Hematopoietic multipotent progenitor cell treated with erythropoietin and hydrocortisone succinate and interleukin-3 and kit ligand, for 17 days (in vitro differentiated cells): ENCODE measurements around the gene DNAJC3.
"Not testable (repeated sequence)": the region's sequence is repeated elsewhere in the genome, so short reads cannot be mapped to it uniquely, and the experiment has no call there.

Experiments used
- DNase-seq: peaks from one replicate; pipeline ENCODE4 v3.0.0-alpha.2; 2015; ENCODE audit warnings: low spot score

The DNAJC3 gene, protein sequence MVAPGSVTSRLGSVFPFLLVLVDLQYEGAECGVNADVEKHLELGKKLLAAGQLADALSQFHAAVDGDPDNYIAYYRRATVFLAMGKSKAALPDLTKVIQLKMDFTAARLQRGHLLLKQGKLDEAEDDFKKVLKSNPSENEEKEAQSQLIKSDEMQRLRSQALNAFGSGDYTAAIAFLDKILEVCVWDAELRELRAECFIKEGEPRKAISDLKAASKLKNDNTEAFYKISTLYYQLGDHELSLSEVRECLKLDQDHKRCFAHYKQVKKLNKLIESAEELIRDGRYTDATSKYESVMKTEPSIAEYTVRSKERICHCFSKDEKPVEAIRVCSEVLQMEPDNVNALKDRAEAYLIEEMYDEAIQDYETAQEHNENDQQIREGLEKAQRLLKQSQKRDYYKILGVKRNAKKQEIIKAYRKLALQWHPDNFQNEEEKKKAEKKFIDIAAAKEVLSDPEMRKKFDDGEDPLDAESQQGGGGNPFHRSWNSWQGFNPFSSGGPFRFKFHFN

DNA sequence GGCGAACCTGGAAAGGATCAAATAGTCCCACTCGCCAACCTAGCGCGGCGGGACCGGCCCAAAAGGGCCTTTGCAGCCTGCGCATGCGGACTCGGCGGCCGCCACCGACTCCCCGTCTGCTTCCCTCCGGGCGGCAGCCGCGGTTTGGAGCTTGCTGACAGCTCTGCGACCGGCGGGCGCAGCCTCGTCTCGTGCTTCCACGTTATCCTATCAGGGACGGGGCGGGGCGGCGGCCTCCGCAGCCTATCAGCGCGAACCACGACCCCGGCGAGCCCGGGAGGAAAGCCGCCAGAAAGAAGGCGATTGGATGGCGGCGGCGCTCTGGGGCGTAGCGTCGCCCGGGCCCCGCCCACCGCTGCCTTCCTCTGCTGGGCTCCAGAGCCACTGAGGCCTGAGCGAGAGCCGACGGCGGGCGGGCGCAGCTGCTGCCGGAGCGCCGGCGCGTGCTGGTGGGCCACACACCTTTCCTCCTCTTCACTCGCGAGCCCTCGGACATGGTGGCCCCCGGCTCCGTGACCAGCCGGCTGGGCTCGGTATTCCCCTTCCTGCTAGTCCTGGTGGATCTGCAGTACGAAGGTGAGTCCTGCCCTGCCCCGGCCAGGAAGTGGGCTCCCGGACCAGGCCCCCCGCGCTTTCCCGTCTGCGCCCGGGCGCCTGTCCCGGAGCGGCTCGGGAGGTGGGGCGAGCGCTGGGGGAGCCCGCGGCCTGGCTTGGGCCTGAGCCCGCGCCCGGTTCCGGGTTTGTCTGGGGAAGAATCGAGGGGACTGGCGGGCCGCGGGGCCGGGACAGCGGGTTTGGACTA lies at the start of gene DNAJC3:
Gene DNAJC3, plus strand, starts transcription at position 378 of the 802 bp plus-strand sequence. Its CDS starts 117 bp downstream, at position 495.
- DNase-seq = peak; percentile 96

DNA sequence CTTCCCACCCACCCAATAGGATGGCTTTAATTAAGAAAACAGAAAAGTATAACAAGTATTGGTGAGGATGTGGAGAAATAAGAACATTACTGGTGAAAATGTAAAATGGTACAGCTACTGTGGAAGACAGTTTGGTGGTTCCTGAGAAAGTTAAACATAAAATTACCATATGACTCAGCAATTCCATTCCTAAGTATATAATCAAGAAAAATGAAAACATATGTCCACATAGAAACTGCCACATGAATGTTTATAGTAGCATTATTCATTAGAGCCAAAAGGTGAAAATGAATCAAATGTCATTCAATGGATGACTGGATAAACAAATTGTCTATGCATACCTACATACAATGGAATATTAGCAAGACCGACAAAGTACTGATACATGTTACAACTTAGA lies 49.3 kb upstream of the DNAJC3 start:
- DNase-seq = no peak

DNA sequence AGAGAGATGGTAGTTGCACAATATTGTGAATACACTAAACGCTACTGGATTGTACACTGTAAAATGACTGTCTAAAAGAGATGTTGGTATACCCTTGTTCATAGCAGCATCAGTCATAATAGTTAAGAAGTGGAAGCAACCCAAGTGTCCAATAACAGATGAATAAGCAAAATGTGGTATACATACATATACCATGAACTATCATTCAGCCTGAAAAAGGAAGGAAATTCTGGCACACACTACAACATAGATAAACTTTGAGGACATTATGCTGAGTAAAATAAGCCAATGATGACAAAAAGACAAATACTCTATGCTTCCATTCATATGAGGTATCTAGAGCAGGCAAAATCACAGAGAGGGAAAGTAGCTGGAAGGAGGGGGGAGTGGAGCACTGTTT lies 48.5 kb upstream of the DNAJC3 start:
- DNase-seq = no peak

DNA sequence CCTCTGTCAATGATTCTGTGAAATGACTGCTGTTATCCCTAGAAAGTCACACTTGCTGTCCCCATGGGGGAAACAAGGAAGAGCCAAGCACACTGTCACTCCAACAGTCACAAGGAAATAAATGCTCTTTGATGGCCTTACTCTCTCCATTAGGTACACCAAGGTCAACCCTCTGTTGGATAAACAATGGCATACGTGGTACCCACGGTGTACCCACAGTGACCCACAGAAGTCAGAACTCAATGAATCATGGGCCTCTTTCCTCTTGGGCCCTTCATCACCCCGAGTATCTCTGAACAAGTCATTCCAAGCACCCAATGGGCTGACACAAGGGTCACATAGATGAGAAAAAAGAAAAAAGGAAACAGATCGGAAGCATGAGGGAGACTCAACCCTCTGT lies 47.9 kb upstream of the DNAJC3 start:
- no peak for DNase-seq

DNA sequence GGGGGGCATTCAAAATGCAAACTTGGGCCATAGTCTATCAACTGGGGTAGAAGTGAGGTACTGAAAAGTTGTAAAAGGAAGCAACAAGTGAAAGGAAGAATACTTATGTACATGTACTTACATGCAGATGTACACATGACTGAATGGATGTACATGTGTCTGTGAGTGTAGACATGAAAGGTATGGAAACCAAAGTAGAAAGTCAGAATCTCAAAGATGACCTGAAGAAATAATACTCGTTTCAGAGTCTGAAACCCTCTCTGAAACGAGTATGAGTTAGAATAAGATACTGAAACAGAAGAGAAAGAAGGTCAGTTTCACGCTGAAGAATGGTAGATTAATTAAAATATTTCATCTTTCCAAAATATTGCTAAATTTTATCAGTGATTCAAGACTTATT lies 46.3 kb upstream of the DNAJC3 start:
- DNase-seq = no peak

DNA sequence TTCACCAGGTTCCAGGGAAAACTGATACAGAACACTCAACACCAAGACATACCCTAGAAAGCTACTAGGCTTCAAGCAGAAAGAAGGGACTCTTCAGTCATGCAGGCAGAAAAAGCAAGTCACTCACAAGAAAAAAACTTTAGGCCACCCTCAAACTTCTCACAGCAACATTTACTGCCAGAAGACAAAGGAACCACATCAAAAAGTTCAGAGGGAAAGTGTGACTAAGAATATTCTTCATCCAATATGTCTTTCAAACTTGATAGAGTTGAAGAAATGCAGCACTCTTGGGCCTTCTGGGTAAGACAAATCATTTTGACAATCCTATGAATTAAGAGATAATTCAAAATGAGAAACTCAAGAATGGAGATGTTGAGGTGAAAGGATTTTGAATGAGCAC lies 40.1 kb upstream of the DNAJC3 start:
- no peak for DNase-seq

DNA sequence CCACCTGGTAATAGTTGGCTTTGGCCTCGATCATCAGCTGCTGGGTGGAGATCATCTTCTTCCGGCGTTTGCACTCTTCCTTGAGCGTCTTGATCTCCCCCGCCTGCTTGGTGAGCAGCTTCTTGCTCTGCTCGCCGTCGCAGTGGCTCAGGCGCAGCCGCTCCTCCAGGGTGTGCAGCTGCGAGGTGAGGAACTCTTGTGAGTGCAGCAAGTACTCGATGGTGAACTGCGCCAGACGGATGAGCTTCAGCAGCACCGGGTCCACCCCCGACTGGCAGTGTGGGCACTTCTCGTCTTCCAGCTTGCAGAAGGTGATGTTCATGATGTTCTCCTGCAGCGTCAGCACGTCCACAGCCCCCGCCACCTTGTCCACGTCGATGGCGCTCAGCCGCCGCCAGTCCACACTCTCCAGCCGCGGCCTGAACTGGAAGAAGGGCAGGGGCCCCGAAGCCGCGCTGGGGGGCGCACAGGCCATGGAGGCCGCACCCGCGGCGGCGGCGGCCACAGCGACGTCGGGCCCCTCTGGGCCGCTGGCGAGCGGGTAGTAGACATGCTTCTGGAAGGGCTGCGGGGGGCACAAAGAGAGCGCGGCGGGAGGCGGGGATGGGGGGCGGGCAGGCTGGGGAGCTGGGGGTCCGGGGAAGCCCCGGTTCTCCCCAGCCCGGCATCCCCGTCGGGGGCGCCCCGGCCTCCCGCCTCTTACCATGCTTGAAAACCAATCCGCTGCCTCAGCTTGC lies 35.5 kb upstream of the DNAJC3 start:
- DNase-seq = no peak

DNA sequence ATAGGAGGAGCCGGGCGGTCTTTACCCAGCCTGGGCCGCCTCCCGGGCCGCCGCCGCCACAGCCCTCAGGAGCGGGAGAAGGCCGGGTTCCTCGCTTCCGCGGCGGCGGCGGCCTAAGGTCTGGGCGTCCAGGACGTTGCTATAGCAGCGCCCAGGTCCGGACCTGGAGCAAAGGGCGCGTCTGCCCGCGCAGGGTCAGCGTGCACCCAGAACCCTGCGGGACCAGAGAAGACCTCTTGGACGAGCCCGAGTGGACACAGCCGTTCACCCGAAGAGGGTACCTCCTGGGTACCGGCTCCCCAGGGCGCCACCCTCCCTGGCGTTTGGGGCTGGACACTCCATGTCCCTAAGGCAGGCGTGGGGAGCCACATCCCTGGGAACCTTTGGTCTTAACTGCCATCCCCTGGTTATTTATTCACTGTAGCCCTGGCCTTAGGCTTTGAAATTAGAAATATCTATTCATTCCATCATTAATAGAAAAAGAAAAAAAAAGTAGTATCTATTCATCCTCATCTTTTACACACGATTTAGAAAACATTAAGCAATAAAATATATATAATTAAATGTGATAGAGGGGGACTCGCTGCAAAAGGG lies 34.8 kb upstream of the DNAJC3 start:
- DNase-seq = no peak

DNA sequence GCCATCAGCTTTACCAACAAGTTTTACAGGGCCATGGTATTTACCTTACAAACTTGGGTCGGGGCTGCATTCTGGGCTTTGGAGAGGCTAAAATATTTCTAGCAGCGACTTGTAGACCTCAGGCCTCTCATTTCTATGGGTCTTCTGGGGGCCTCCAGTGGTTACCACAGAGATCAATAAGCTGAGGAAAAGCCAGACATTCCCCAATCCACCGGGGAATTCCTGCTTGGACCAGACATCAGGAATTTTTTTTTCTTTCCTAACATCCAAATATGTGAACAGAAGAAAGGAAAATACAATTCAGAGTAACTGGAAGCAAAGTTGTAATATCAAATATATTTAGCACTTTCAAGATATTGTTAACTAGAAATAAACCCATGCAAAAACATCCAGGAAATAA lies 33.9 kb upstream of the DNAJC3 start:
- no peak for DNase-seq

DNA sequence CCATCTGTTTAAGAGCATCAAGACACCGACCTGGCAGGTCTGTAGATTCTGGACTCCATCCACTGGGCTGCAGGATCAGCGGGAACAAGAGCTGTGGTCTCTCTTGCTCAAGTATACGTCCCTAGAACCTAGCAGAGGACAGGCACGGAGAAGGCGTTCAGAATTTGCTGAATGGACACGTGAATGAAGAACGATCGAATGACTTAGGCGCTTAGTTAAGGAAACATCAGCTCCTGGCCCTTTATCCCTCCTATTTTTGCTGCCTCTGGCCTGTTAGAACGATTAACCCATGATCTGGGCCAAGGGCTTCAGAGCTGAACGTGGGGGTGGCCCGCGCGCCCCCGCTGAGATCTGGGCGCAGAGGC lies 33.4 kb upstream of the DNAJC3 start:
- DNase-seq = no peak

DNA sequence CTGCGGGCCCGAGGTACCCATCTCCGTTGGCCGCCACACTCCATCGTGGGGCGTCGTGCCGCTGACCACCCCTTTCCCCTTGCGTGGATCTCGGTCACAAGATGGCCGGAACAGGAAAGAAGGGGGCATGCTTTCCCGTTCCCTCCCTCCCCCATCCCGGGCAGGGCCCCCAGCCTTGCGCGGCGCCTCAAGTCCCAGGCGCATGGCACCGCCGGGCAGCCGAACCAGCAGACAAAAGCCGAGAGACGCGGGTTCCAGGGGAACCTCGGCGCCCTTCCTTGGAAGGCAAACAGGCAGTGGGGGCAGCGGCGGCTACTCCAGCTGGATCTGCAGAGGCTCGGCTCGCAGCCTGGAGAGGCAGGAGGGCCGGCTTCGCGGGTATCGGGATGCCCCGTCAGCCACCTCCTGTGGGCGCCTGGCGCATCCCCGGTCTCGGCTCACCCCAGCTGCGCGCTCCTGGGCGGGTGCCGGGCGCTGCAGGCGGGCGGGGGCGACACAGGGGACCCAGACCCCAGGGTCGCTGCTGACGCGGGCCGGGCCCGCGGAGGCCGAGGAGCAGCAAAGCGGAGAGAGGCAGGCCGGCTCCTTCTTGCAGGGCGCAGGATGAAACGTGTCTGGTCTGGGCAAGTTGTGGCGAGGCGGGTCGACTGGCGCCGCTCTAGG lies 32.9 kb upstream of the DNAJC3 start:
- DNase-seq = no peak

DNA sequence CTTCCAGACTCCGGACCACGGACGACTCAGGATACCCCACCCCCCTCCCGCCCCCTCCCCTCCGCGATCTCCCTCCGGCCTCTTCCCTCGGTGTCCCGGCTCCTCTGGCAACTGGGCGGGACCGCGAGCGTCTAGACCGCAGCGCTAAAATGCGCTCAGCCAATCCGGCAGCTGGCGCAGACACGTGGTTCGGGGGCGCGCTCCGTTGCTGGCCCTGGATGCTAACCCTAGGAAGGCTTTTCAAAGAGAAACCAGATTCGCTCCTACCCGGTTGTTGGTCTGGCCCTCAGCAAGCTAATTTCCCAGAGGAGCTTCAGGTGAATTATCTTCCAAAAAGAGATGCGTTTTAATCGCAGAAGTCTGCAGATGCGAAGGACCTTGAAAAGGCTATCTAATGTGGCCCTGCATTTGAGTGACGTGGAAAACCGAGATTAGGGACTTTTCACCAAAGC lies 32.3 kb upstream of the DNAJC3 start, which contains the start of gene DZIP1:
Gene DZIP1, minus strand, starts transcription at position 106 of the 452 bp plus-strand sequence. CDS start 2,677 bp downstream, outside the sequence.
- no peak for DNase-seq

DNA sequence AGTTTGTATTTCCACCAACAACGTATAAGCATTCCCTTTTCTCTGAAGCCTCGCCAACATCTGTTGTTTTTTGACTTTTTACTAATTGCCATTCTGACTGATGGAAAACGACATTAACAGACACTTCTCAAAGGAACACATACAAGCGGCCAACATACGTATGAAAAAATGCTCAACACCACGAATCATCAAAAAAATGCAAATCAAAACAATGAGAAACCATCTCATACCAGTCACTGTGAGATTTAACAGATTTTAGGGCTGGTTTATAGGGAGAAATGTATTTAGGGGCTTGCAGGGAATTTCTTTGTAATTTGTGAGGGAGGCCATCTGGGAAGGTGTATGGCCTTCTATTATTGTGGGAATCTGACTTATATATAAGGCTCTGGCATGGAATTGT lies 29.6 kb upstream of the DNAJC3 start:
- DNase-seq = no peak

DNA sequence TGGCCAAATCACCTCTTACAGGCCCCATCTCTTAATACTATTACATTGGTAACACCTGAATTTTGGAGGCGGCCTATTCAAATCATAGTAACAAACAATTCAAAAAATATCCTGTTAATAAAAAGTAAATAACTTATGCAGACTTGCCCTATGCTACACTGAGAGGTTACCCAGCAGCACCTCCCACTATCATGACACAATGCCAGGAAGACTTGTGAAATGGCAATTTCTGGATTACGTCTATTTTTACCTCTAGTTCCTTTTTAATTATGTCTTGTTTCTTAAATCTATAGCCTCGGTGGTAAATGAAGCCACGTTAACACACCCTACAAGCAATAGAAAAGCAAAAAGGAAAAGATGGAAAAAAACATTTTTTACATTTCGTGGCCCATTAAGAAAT lies 26.2 kb upstream of the DNAJC3 start:
- DNase-seq = no peak

DNA sequence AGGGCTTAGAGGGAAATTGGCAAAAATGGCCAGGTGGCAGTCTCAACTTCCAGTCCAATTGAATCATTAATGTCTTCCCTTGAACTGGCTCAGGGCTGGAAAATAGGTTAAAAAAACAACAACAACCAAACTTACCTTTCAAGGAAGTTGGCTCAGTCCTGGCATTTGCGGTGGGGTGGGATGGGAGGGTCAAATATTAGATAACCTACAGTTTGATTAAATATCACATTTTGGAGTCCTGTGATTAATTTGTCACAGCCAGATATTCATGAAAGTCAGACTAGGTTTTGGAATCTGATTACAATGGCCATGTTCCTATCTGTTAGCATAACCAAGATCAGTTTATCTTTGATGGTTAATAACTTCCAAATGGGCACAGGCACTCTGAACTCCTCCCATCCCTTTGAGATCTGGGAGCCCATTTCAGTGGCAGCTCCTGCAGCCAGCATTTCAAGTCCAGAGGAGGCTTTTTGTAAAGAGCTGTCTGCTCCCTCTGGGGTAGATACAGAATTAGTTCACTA lies 24.6 kb upstream of the DNAJC3 start:
- no peak for DNase-seq

DNA sequence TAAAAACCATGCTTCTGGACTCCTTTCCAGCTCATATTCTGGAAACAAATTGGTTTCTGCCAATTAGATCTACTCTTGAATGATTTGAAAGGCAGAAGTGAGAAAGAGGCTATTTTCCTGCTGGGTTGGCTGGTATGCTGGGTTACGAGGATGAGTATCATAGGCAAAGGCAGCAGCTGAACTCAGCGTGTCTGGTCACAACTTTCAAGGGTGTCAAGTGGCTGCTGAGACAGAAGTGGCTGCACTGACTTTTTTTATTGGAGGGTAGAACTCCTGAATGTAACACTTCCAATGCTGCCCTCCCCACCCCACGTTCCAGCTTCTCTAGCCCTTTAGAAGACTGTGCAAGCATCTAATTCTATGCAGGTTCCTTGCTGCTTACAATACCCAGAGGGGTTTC lies 24.1 kb upstream of the DNAJC3 start:
- DNase-seq = no peak

DNA sequence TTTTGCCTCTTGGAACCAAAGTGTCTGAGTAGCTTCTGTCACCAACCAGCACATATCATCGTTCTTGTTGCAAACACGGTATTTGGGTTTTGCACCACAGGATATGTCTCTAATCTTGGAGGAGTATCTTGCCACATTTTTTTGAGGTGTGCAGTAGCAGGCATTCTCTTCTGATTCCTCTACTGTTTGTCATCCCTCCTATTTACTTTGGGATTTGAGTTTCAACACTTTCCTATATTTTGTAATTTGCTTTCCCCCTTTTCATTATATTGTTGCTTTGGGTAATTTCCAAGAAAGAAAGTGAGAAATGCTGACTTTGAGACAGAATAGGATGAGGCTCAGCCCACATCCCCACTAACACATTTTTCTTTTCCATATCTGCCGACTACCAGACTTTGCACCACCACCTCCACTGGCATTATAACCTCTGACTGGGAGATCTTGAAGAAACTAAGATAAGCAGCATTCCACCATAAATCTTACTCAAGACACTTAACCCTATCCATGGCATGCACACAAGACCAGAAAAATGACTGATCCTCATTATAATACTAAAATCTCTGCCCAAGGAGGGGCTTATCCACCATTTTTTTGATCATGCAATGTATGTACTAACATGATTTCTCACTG lies 20.4 kb upstream of the DNAJC3 start:
- DNase-seq = no peak

DNA sequence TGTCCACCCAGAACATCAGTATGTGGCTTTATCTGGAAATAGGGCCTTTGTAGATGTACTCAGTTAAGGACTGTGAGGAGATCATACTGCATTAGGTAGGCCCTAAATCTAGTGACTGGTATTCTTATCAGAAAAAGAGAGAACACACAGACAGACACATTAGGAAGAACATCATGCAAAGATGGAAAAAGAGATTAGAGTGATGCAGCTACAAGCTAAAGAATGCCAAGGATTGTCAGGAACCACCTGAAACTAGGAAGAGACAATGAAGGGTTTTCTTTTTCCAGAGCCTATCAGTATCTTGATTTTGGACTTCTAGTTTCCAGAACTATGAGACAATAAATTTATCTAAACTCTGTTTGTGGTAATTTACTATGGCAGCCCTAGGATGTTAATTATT lies 17.4 kb upstream of the DNAJC3 start:
- no peak for DNase-seq

DNA sequence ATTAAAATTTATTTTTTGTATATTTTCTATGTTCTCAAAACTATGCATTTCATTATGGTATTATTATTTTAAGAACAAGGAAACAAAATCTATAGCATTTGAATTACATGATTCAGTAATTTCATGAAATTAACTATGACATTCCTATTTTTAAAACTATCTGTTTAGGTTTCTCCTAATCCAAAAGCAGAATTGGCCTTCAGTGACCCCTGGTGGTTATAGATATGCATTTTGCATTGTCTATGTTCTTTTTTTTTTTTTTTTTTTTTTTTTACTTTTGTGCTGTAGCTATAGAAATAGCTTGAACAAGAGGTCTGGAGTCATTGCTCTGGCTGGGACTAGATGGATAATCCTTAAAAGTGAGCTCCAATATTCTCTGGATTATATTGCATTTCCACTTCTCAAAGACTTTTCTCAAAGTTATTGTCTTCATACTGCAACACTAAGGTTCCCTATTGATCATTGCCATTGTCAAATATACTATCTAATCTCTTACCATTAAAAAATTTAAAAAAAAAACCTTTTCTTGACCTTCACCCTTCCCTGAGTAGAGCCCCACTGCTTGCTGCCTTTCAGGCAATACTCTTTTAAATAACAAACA lies 15.9 kb upstream of the DNAJC3 start:
- DNase-seq = peak; percentile 13

DNA sequence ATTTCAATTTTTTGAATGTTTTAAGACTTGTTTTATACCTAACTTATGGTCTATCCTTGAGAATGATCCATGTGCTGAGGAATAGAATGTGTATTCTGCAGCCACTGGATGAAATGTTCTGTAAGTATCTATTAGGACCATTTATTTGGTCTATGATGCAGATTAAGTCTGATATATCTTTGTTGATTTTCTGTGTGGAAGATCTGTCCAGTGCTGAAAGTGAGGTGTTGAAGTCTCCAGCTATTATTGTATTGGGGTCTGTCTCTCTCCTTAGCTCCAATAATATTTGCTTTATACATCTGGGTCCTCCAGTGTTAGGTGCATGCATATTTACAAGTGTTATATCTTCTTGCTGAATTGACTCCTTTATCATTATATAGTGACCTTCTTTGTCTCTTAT lies 9.7 kb upstream of the DNAJC3 start:
- not testable (repeated sequence) for DNase-seq
